Mesothelial cell of epicardium (in vitro differentiated cells): ENCODE results near the gene FARP2. TPM values are rescaled to one million over a fixed set of nuclear protein-coding genes. Genes with fewer than 3 reads are reported as not detected.
"Not testable (repeated sequence)": the region's sequence is repeated elsewhere in the genome, so short reads cannot be mapped to it uniquely, and the experiment has no call there.

Experiments
- DNase-seq, 2 experiments: peaks; one replicate each; pipeline ENCODE4 v3.0.0; 2021; ENCODE audit warnings: low spot score in 2 of 2; ENCODE audit not compliant: unreplicated experiment in 2 of 2
- H3K27ac Mint-ChIP-seq: 2 replicates; pipeline ENCODE4 v1.8.0; 2021; ENCODE audit warnings: mixed read lengths
- H3K27me3 Mint-ChIP-seq: 2 replicates; pipeline ENCODE4 v1.8.0; 2021; ENCODE audit warnings: low read depth, mixed read lengths
- H3K36me3 Mint-ChIP-seq: 2 replicates; pipeline ENCODE4 v1.8.0; 2021; ENCODE audit warnings: mixed read lengths
- H3K4me1 Mint-ChIP-seq: 2 replicates; pipeline ENCODE4 v1.8.0; 2021; ENCODE audit warnings: mixed read lengths
- H3K4me3 Mint-ChIP-seq: 2 replicates; pipeline ENCODE4 v1.8.0; 2021; ENCODE audit warnings: mild to moderate bottlenecking, moderate library complexity, mixed read lengths
- H3K9me3 Mint-ChIP-seq: 2 replicates; pipeline ENCODE4 v1.8.0; 2021; ENCODE audit warnings: mixed read lengths
- CTCF ChIP-seq: fragments of 200-600 bp; sonication (generic); IDR thresholded peaks from one replicate; pipeline ENCODE4 v1.5.0; 2021; ENCODE audit warnings: antibody characterized with exemption; ENCODE audit not compliant: unreplicated experiment
- total RNA-seq: library from RNA; stranded (reverse); gene quantifications from 3 replicates; pipeline ENCODE4 v1.2.1, GENCODE V29; 2021

FARP2 gene
- total RNA-seq, 1 donor from 2014 or later, result 54.9 TPM

- Mint-ChIP-seq H3K36me3 (peaks cover 8% of the 10 kb centered on the region), H3K27ac (no peak overlapping the region)
- no peak for DNase-seq
These were observed 44.1 kb downstream of the FARP2 start for GRCh38 chr2:241399941-241400922.

GRCh38 chr2:241408849-241409248, 52.8 kb downstream of the FARP2 start:
- Mint-ChIP-seq H3K36me3 (peaks cover 11% of the 10 kb centered on the region), H3K9me3 (no peaks in the 10 kb centered on the region), H3K4me1 (peaks cover 11% of the 10 kb centered on the region), H3K27ac (no peak overlapping the region), H3K4me3 (no peak overlapping the region), H3K27me3 (no peaks in the 10 kb centered on the region)
- no peak for DNase-seq
- no peak for TF ChIP-seq CTCF

More at GRCh38 chr2:241399941-241400922, 44.1 kb downstream of the FARP2 start:
- TF ChIP-seq CTCF, result no peak
- H3K9me3 Mint-ChIP-seq, result no peaks in the 10 kb centered on the region
- H3K4me1 Mint-ChIP-seq, result no peaks in the 10 kb centered on the region
- H3K4me3 Mint-ChIP-seq, result no peak overlapping the region
- H3K27me3 Mint-ChIP-seq, result no peaks in the 10 kb centered on the region

- Mint-ChIP-seq H3K9me3 (no peaks in the 10 kb centered on the region), H3K4me3 (no peak overlapping the region), H3K4me1 (peaks cover 11% of the 10 kb centered on the region), H3K36me3 (peaks cover 15% of the 10 kb centered on the region), H3K27ac (no peak overlapping the region), H3K27me3 (no peaks in the 10 kb centered on the region)
- no peak for DNase-seq
- no peak for TF ChIP-seq CTCF
These were observed 54.7 kb downstream of the FARP2 start for GRCh38 chr2:241410739-241411176.

- Mint-ChIP-seq H3K4me1 (peaks cover 11% of the 10 kb centered on the region), H3K27me3 (no peaks in the 10 kb centered on the region), H3K4me3 (no peak overlapping the region), H3K9me3 (no peaks in the 10 kb centered on the region), H3K36me3 (peaks cover 19% of the 10 kb centered on the region), H3K27ac (peak overlapping the region; percentile 73)
- peak; percentile 25 to 45 for DNase-seq
- no peak for TF ChIP-seq CTCF
These were observed 56.1 kb downstream of the FARP2 start for GRCh38 chr2:241412144-241412543.

- DNase-seq, H3K4me3 Mint-ChIP-seq, H3K9me3 Mint-ChIP-seq, H3K27ac Mint-ChIP-seq, H3K27me3 Mint-ChIP-seq: not testable (repeated sequence)
- Mint-ChIP-seq H3K4me1 (peaks cover 11% of the 10 kb centered on the region), H3K36me3 (peaks cover 24% of the 10 kb centered on the region)
These were observed 57.4 kb downstream of the FARP2 start for GRCh38 chr2:241413501-241413900.

GRCh38 chr2:241413929-241414580, 58.0 kb downstream of the FARP2 start:
- DNase-seq, result no peak
- Mint-ChIP-seq H3K36me3 (peaks cover 24% of the 10 kb centered on the region), H3K9me3 (no peaks in the 10 kb centered on the region), H3K4me3 (no peak overlapping the region), H3K27me3 (no peaks in the 10 kb centered on the region), H3K27ac (no peak overlapping the region), H3K4me1 (peaks cover 11% of the 10 kb centered on the region)
- TF ChIP-seq CTCF, result no peak
